Suppressor macrophage treated with lipopolysaccharide for 4 hours (primary cell): ENCODE measurements around the gene IL23R.

Source experiments
- DNase-seq: peaks from one replicate; pipeline ENCODE4 v3.0.0-alpha.2; 2020

The IL23R gene

GRCh38 chr1:67250051-67250653, 83.9 kb downstream of the IL23R start:
- DNase-seq, result no peak

- no peak for DNase-seq
Measured at GRCh38 chr1:67256291-67257172, 90.3 kb downstream of the IL23R start.

- DNase-seq, result no peak
Measured at GRCh38 chr1:67257173-67257535, 90.9 kb downstream of the IL23R start.

- no peak for DNase-seq
Measured at GRCh38 chr1:67261680-67262079, 95.4 kb downstream of the IL23R start.

- DNase-seq, result no peak
Measured at GRCh38 chr1:67262735-67263134, 96.5 kb downstream of the IL23R start.

GRCh38 chr1:67264152-67264551, 97.9 kb downstream of the IL23R start:
- DNase-seq, result no peak

- no peak for DNase-seq
Measured at GRCh38 chr1:67264899-67265298, 98.6 kb downstream of the IL23R start.

- DNase-seq, result no peak
Measured at GRCh38 chr1:67269061-67269460, 102.8 kb downstream of the IL23R start.

GRCh38 chr1:67270541-67270940, 104.3 kb downstream of the IL23R start:
- DNase-seq, result no peak

GRCh38 chr1:67273591-67273990, 107.3 kb downstream of the IL23R start:
- no peak for DNase-seq

GRCh38 chr1:67274623-67275325, 108.5 kb downstream of the IL23R start:
- no peak for DNase-seq

GRCh38 chr1:67280696-67281095, 114.4 kb downstream of the IL23R start:
- no peak for DNase-seq

GRCh38 chr1:67281244-67281643, 115.0 kb downstream of the IL23R start:
- no peak for DNase-seq

- no peak for DNase-seq
Measured at GRCh38 chr1:67285780-67286488, 119.7 kb downstream of the IL23R start.

GRCh38 chr1:67290236-67290635, 124.0 kb downstream of the IL23R start:
- no peak for DNase-seq

- DNase-seq, result no peak
Measured at GRCh38 chr1:67294836-67295617, 128.8 kb downstream of the IL23R start.

- no peak for DNase-seq
Measured at GRCh38 chr1:67298762-67299161, 132.5 kb downstream of the IL23R start.

GRCh38 chr1:67299296-67299695, 133.0 kb downstream of the IL23R start:
- no peak for DNase-seq

GRCh38 chr1:67300561-67300960, 134.3 kb downstream of the IL23R start:
- DNase-seq, result no peak

GRCh38 chr1:67304023-67304422, 137.8 kb downstream of the IL23R start:
- no peak for DNase-seq

- no peak for DNase-seq
Measured at GRCh38 chr1:67306547-67306946, 140.3 kb downstream of the IL23R start.
